Myocyte (in vitro differentiated cells): Measurements from ENCODE around the gene CHRM2. TPM values are rescaled to one million over a fixed set of nuclear protein-coding genes. Genes with fewer than 3 reads are reported as not detected.
"Not testable (repeated sequence)": the region's sequence is repeated elsewhere in the genome, so short reads cannot be mapped to it uniquely, and the experiment has no call there.

Source experiments
- DNase-seq: peaks from one replicate; pipeline ENCODE4 v3.0.0-alpha.2; 2012; ENCODE audit warnings: low read depth
- polyA plus RNA-seq: library from polyadenylated mRNA; unstranded; fragments of >200 nt; gene quantifications from one replicate; pipeline ENCODE4 v1.2.1, GENCODE V29; 2012; ENCODE audit warnings: missing spikeins
- total RNA-seq: library from RNA; depleted of rRNA; stranded (reverse); fragments of >200 nt; gene quantifications from 2 replicates; pipeline ENCODE4 v1.2.3, GENCODE V29; 2014

CHRM2 gene
- total RNA-seq: 0.32 and 0.78 TPM in 2 replicates
- 0.06 TPM for polyA plus RNA-seq

GRCh38 chr7:136868496-136869000 lies at the start of gene CHRM2:
Gene CHRM2 (plus strand): TSS chr7:136868652. CDS start chr7:137014866, 146,214 bp downstream.
- DNase-seq: peak; percentile 28

DNA sequence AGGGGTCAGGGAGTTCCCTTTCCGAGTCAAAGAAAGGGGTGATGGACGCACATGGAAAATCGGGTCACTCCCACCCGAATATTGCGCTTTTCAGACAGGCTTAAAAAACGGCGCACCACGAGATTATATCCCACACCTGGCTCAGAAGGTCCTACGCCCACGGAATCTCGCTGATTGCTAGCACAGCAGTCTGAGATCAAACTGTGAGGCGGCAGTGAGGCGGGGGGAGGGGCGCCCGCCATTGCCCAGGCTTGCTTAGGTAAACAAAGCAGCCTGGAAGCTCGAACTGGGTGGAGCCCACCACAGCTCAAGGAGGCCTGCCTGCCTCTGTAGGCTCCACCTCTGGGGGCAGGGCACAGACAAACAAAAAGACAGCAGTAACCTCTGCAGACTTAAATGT lies 37.1 kb upstream of the CHRM2 start:
- not testable (repeated sequence) for DNase-seq

GRCh38 chr7:136845899-136846465 lies 22.5 kb upstream of the CHRM2 start:
- DNase-seq: peak; percentile 9

DNA sequence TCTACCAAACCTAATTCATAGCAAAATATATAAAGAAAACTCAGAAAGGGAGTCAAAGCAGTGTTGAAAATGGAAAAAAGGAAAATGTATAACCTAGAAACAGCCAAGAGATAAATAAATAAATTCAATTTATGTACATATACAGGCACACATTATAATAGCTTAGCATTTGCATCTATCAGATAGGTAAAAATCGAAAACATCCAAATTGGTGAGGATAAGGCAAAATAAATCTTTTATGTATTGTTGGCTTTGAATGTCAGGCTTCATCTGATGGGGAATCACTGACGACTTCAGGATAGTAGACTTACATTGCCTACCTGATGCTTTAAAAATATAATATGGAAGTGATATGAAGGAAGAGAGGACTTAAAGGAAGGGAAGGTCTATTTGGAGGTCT lies 20.6 kb upstream of the CHRM2 start:
- DNase-seq: no peak

DNA sequence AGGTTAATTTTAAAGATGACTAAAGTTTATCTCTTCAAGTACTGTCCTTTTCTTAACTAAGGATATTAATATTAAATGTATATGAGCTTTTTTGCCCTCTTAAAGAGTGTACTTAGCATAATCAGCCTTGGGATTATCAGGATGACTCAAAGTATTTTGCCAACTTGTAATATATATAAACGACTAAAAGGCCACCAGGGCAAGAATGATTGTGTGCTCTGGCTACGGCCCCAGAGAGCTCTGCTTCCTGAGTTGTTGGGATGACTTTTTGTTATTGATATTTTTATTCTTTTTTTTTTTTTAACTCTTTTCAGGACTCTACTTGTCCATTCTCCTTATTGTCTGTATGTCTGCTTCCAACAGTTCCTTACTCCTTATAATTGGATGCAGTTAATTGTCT lies 14.8 kb upstream of the CHRM2 start:
- no peak for DNase-seq

- DNase-seq: peak; percentile 79
These were observed 10.9 kb upstream of the CHRM2 start for GRCh38 chr7:136857573-136857972.

DNA sequence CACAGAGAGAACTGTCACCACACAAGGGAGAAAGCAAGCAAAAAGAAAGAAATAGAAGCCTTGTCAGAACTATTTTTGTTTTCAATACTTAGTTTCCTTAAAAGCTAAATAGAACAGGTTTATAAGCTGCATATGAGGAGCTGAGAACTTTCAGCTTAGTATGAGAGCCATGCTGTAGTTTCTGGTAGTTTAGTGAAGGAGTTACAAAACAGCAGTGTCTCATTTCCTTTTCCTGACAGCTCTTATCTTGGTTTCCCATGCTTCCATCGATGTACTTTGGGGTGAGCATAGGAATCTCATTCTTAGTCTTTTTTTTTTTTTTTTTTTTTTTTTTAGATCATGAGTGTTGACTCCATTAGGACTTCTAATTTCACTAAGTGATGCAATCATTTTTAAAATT lies 8.6 kb upstream of the CHRM2 start:
- no peak for DNase-seq

GRCh38 chr7:136865236-136865635 lies 3.2 kb upstream of the CHRM2 start:
- no peak for DNase-seq

DNA sequence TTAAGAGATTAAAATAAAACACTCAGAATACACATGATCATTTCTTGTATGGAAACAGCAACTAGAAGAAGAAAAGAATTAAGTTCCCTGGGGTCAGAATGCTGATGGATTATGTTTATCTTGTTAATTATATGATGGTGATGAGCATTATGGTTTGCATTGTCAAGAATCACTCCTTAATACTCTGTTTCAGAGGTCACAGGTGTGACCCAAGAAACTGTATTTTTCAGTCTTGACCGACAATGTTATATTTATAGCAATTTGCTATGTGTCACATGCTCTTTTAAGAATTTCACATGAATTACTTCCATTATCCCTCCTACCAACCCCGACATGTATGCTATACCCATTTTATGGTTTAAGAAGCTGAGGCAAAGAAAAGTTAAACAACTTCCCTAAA lies 2.7 kb upstream of the CHRM2 start:
- DNase-seq: no peak

- DNase-seq: peak; percentile 43
These were observed 829 bp downstream of the CHRM2 start for GRCh38 chr7:136869001-136869961.

- DNase-seq: peak; percentile 19
These were observed 1.8 kb downstream of the CHRM2 start for GRCh38 chr7:136869991-136870865.

- DNase-seq: peak; percentile 16
These were observed 2.5 kb downstream of the CHRM2 start for GRCh38 chr7:136870866-136871487.

DNA sequence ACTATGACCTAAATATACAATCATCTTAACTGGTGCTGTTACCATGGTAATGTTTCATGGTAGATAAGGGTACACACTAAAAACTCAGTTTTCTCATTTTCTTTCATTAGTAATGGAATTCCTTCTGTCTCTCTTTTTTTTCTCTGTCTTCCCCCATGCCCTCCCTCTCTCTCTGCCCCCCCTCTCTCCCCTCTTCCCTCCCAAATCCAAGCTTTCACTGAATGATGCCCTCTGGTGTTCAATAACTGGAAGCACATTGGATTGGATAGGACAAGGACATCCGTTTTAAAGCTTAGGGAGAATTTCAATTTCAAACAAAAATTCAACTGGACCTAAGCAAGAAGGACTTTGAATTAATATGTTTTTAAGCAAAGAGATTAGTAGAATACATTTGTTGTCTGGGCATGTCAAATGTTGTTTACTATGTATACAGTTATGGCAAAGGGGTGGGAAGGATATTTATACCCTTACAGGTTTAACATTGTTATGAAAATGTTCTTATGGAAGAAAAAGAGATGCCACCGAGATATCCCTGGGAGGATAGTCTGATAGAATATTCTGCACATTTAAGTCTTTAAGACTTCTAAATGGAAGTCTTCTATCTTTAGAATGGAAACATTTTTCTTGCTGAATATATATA lies 6.1 kb downstream of the CHRM2 start:
- DNase-seq: peak; percentile 50

DNA sequence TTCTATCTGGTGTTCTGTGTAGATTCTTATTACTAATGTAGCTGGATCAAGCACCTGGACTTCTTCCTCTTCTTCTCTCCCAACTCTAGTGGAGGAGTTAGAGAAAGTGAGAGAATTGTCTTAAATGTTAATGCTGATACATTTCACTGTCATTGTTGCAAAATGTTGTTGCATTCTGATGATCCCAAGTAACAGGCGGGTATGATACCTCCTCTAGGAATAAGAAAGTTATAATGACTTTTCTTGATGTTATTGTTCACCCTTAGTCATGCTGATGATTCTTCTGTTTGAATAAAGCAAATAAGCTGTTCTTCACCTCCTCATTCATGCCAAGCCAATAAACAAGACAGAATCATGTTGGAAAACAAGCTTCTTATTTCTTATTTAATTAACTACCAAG lies 9.1 kb downstream of the CHRM2 start:
- DNase-seq: no peak

GRCh38 chr7:136877990-136878389 lies 9.5 kb downstream of the CHRM2 start:
- no peak for DNase-seq

- DNase-seq: no peak
These were observed 10.4 kb downstream of the CHRM2 start for GRCh38 chr7:136878878-136879277.

- DNase-seq: peak; percentile 36
These were observed 14.6 kb downstream of the CHRM2 start for GRCh38 chr7:136883046-136883445.

GRCh38 chr7:136884492-136884891 lies 16.0 kb downstream of the CHRM2 start:
- peak; percentile 48 for DNase-seq

GRCh38 chr7:136887317-136887716 lies 18.9 kb downstream of the CHRM2 start:
- no peak for DNase-seq

GRCh38 chr7:136890399-136890798 lies 21.9 kb downstream of the CHRM2 start:
- DNase-seq: peak; percentile 14
